ENCODE data around the gene CEP89.

CEP89 gene

GRCh38 chr19:32831611-32832010 lies 140.1 kb downstream of the CEP89 start:
- no peak overlapping the region for H3K27ac ChIP-seq (ENCODE audit: low read depth, low read length)
- no peak overlapping the region for H3K4me3 ChIP-seq (ENCODE audit: low read length)
- H3K27me3 ChIP-seq (ENCODE audit: control insufficient read depth, low read length) = no peaks in the 10 kb centered on the region
- H3K79me2 ChIP-seq (ENCODE audit: control insufficient read depth, low read length) = no peaks in the 10 kb centered on the region
- TF ChIP-seq EZH2phosphoT487 (IDR thresholded peaks at IDR 0.05; ENCODE audit: borderline replicate concordance, low read length) = no peak
- TF ChIP-seq, protein P1, sequence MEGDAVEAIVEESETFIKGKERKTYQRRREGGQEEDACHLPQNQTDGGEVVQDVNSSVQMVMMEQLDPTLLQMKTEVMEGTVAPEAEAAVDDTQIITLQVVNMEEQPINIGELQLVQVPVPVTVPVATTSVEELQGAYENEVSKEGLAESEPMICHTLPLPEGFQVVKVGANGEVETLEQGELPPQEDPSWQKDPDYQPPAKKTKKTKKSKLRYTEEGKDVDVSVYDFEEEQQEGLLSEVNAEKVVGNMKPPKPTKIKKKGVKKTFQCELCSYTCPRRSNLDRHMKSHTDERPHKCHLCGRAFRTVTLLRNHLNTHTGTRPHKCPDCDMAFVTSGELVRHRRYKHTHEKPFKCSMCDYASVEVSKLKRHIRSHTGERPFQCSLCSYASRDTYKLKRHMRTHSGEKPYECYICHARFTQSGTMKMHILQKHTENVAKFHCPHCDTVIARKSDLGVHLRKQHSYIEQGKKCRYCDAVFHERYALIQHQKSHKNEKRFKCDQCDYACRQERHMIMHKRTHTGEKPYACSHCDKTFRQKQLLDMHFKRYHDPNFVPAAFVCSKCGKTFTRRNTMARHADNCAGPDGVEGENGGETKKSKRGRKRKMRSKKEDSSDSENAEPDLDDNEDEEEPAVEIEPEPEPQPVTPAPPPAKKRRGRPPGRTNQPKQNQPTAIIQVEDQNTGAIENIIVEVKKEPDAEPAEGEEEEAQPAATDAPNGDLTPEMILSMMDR (IDR thresholded peaks at IDR 0.05; ENCODE audit: low read depth, low read length, poor library complexity, severe bottlenecking) = no peak
- no peak overlapping the region for H3K4me2 ChIP-seq (ENCODE audit: low read length)
- H3K9me3 ChIP-seq (ENCODE audit: control insufficient read depth, insufficient read depth, low read length) = no peaks in the 10 kb centered on the region
- H3K4me1 ChIP-seq (ENCODE audit: control insufficient read depth, low read length) = no peaks in the 10 kb centered on the region
- no peaks in the 10 kb centered on the region for H3K36me3 ChIP-seq (ENCODE audit: control insufficient read depth, low read length)
- H3K9me2 ChIP-seq (replicated peaks; ENCODE audit: control insufficient read depth, low read length) = no peaks in the 10 kb centered on the region
- no peaks in the 10 kb centered on the region for H3F3A ChIP-seq (ENCODE audit: control insufficient read depth, insufficient read depth)
- H4K20me1 ChIP-seq (ENCODE audit: control insufficient read depth, insufficient read depth, low read depth, low read length) = no peaks in the 10 kb centered on the region

DNA sequence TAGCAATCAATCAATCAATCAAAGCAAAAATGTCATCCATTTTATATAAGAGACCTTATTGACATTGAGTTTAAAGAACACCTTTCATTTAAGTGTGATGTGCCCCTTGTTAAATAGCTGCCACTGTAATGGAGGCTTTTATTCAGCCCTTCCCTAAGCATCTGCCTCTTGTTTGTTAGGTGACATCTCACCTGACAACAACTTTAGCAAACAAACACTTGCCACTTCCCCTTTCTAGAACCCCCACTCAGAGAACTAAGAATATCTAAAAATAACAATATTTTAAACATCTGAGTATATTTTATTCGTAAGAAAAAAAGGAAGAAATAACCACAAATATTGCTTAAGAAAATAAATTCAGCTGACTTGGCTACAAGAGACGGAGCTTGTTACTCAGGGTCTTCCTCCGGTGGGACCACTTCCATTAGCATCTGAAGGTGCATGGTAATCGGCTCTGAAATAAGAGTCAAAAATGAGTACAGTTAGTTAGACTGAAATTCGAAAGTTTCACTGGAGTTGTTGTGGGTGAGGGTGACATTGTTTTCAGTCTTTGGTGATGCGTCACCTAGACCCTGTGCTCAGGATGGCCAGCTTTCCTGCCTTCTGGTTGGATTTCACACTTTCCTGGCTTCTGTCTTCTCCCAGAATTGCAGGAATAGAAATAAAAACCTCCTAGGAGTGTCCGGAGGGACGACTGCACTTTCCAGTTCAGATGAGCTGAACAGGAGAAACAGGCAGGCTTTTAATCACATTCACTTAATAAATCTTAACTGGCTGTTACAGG lies 141.3 kb downstream of the CEP89 start:
- Histone ChIP-seq H4K20me1 (ENCODE audit: control insufficient read depth, insufficient read depth, low read depth, low read length) (no peaks in the 10 kb centered on the region), H3K79me2 (ENCODE audit: control insufficient read depth, low read length) (no peaks in the 10 kb centered on the region), H3K4me2 (ENCODE audit: low read length) (no peak overlapping the region), H3K27ac (ENCODE audit: low read depth, low read length) (no peak overlapping the region), H3K27me3 (ENCODE audit: control insufficient read depth, low read length) (no peaks in the 10 kb centered on the region), H3K4me3 (ENCODE audit: low read length) (no peak overlapping the region), H3K4me1 (ENCODE audit: control insufficient read depth, low read length) (no peaks in the 10 kb centered on the region), H3K9me2 (replicated peaks; ENCODE audit: control insufficient read depth, low read length) (no peaks in the 10 kb centered on the region), H3K36me3 (ENCODE audit: control insufficient read depth, low read length) (no peaks in the 10 kb centered on the region), H3K9me3 (ENCODE audit: control insufficient read depth, insufficient read depth, low read length) (no peaks in the 10 kb centered on the region), H3F3A (ENCODE audit: control insufficient read depth, insufficient read depth) (no peaks in the 10 kb centered on the region)
- TF ChIP-seq, protein P1 (IDR thresholded peaks at IDR 0.05; ENCODE audit: low read depth, low read length, poor library complexity, severe bottlenecking) = no peak
- no peak for TF ChIP-seq EZH2phosphoT487 (IDR thresholded peaks at IDR 0.05; ENCODE audit: borderline replicate concordance, low read length)

- Histone ChIP-seq H3K9me3 (ENCODE audit: control insufficient read depth, insufficient read depth, low read length) (no peaks in the 10 kb centered on the region), H3K4me2 (ENCODE audit: low read length) (no peak overlapping the region), H3K27me3 (ENCODE audit: control insufficient read depth, low read length) (no peaks in the 10 kb centered on the region), H4K20me1 (ENCODE audit: control insufficient read depth, insufficient read depth, low read depth, low read length) (no peaks in the 10 kb centered on the region), H3F3A (ENCODE audit: control insufficient read depth, insufficient read depth) (no peaks in the 10 kb centered on the region), H3K9me2 (replicated peaks; ENCODE audit: control insufficient read depth, low read length) (no peaks in the 10 kb centered on the region), H3K4me1 (ENCODE audit: control insufficient read depth, low read length) (no peaks in the 10 kb centered on the region), H3K27ac (ENCODE audit: low read depth, low read length) (no peak overlapping the region), H3K79me2 (ENCODE audit: control insufficient read depth, low read length) (no peaks in the 10 kb centered on the region), H3K36me3 (ENCODE audit: control insufficient read depth, low read length) (no peaks in the 10 kb centered on the region), H3K4me3 (ENCODE audit: low read length) (no peak overlapping the region)
- TF ChIP-seq, protein P1 (IDR thresholded peaks at IDR 0.05; ENCODE audit: low read depth, low read length, poor library complexity, severe bottlenecking) = no peak
- no peak for TF ChIP-seq EZH2phosphoT487 (IDR thresholded peaks at IDR 0.05; ENCODE audit: borderline replicate concordance, low read length)
Observed at GRCh38 chr19:32829345-32829896, 142.3 kb downstream of the CEP89 start.

Measured in DOHH2 (cell line).